Smooth muscle cell of the brain vasculature (primary cell): ENCODE measurements around the gene FUT7.
A peak's percentile ranks its signal among the peaks of the same experiment; 100 is the strongest.

Experiments used
- DNase-seq: peaks from one replicate; pipeline ENCODE4 v3.0.0-alpha.2; 2012; ENCODE audit warnings: low read depth, low spot score

FUT7 gene

DNA sequence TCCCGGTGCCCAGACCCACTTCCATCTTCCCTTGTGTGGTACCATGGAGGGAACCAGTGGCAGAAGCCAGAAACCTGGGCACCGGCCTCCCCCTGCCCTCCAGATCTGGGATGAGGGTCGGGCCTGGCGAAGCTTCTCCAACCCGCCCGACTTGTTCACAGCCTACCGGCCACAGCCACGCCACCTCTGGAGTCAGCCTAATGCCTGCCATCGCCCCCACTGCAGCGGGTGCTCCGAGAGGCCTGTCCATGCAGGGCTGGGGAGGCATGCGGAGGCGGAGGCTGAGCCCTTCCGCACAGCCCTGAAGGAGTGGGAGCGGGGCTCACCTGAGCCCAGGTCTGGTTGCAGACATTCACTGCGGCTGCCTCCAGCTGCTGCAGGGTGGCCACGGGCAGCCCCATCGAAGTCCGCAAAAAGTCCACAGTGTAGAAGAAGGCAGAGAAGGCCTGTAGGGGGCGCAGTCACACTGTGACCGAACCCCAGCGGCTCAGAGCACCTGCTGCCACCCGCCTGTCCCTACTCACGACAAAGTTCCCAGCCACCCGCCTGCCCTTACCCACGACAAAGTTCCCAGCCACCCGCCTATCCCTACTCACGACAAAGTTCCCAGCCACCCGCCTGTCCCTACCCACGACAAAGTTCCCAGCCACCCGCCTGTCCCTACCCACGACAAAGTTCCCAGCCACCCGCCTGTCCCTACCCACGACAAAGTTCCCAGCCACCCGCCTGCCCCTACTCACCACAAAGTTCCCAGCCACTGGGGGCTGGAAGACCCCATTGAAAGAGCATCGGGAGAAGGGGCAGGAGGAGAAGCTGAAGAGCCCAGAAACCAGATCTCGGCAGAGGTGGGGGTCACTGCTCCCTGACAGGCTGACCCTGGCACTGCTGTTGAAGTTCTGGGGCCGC, 17.9 kb upstream of the FUT7 start:
- DNase-seq: no peak

DNA sequence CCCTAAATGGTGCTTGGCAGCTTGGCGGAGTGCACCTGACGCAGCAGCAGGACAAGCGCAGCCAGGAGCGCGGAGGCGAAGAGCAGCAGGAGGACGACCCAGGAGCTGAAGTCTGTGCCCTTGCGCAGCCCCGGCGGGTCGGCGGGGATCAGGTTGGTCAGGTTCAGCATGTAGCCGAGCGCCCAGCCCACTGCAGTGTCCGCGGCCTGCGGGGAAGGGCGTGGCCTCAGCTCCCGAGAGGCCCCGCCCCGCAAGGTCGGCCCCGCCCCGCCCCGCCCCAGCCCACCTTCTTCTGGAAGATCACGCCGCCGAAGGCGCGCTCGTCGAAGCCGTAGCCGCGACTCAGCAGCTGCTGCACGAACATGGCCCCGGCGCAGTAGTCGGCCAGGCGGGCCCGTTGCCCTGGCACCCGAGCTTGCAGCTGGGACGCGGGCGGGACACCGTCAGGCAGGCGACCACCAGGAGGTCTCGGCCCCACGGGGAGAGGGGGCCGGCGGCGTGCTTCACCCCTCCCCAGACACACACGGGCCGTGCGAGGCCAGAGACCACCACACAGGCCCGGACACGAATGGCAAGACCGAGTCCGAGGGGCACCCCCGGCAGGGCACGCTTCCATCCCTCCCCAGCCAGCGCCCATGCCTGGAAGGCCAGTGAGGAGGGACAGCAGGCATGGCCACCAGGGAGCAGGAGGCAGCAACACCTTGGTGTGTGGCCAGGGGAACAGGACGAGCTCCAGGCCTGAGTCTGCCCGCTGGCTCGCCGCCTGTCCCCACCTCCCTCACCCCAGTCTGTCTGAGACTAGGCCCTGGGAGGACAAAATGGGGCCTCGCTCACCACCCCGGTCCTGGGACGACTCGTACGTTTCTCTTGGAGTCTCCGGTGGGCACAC, 17.0 kb upstream of the FUT7 start:
- no peak for DNase-seq

DNA sequence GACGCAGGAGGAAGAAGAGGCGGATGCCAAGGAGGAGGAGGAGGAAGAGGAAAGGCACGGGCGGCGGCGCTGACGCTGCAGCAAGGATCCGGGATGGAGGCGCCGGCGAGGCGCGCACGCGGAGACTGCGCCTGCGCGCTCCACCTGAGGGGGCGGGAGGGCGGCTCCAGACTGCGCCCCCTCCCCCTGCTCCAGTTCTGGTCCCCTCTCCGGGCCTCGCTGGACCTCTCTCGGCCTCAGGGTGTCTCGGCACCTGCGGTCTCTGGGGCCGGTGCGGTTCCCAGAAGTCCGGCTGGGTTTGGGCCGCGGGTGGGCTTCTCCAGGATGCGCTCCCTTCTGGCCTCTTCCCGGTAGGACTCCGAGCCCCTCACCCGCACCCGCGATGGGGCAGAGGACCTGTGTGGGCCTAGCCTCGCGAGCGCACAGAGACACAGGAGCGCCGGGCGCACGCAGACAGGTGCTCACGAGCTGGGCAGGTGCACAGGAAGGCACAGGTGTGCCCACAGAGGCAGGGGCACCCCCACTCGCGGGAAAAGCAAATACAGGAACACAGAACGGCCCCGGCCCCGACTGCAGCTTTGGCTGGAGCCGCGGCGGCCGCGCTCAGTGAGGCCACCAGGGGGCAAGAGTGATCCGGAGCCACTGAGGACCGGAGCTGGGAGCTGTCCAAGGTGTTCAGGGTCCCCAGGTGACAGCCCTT, 14.3 kb upstream of the FUT7 start, which contains the start of gene NPDC1:
NPDC1 (minus strand) TSS at position 90 of the 700 bp plus-strand sequence. CDS start 188 bp downstream, outside the sequence.
- DNase-seq: no peak

DNA sequence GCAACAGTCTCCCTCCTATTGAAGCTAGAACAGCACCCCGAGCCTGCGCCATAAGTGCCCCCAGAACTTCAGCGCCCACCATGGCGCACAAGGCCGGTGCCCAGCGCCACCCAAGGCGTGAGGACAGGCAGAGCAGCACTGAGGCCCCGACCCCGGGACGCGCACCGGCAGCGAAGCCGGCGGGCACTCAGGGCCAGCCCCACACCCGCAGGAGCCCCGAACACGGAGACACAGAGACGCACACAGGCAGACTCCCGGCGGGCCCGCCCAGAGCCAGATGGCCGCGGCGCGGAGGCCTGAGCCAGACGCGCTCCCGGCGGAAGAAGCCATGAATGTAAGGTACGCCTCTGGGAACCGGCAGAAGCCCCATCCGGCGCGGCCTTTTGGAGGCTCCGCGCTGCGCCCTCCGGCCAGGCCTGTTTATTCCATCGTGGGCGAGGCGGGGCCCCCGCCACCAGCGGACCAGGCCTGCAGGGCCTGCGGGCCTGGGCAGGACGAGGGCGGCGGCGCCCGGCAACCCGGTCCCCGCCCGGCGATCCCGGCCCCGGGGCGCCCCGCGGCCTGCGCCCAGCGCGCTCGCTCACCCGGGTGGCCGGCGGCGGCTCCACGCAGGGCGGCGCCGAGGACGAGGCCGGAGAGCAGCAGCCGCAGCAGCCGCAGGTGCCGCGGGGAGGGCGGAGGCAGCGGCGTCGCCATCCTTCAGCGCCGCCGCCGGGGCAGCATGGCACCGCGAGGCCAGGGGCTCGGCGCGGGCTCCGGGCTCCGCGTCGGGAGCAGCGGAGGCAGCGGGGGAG, 13.6 kb upstream of the FUT7 start:
- DNase-seq: no peak

DNA sequence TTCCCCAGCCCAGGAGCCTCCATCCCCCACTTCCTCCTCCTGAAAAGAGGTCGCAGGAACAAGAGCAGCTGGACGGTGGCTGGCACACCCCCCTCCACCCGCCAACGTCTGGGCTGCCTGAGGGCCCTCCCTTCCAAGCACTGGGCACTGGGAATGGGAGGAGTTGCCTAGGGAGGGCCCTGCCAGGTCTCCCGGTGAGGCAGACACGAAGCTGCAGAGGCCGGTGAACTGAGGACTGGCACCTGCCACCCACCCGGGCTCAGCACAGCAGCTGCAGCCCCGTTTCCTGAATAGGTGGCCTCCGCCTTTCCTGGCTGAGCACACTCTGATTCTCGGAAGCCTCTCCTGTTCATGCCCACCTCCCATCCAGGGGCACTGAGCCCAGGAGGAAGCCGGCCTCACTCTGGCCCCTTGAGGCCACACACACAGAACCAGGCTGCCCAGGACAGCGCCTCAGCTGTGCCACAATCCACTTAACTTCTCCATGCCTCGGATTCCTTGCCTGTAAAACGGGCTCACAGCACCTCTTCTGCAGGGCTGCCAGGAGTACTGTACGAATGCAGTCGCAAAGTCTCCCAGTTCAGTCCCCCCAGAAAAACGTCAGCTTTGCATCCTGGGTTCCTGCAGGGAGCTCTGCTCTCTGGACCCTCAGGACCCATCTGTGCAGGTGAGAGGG, 12.8 kb upstream of the FUT7 start:
- DNase-seq: no peak

DNA sequence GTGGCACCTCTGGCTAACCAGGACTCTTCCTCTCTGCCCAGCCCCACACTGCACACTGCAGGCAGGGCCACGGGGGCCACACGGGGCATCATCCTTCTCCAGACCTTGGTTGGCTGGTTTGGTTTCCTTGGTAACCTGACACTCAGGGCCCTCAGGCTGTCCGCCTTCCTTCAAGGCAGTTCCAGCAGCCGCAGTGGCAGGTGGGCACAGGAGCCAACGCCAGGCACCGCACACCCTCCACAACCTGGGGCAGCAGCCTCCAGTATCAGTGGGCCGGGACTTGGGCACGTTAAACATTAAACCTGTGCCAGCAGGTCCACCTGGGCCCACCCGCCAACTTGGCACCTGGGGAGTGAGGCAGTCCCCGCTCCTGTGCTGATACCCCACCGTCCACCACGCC, 12.1 kb upstream of the FUT7 start:
- DNase-seq: no peak

DNA sequence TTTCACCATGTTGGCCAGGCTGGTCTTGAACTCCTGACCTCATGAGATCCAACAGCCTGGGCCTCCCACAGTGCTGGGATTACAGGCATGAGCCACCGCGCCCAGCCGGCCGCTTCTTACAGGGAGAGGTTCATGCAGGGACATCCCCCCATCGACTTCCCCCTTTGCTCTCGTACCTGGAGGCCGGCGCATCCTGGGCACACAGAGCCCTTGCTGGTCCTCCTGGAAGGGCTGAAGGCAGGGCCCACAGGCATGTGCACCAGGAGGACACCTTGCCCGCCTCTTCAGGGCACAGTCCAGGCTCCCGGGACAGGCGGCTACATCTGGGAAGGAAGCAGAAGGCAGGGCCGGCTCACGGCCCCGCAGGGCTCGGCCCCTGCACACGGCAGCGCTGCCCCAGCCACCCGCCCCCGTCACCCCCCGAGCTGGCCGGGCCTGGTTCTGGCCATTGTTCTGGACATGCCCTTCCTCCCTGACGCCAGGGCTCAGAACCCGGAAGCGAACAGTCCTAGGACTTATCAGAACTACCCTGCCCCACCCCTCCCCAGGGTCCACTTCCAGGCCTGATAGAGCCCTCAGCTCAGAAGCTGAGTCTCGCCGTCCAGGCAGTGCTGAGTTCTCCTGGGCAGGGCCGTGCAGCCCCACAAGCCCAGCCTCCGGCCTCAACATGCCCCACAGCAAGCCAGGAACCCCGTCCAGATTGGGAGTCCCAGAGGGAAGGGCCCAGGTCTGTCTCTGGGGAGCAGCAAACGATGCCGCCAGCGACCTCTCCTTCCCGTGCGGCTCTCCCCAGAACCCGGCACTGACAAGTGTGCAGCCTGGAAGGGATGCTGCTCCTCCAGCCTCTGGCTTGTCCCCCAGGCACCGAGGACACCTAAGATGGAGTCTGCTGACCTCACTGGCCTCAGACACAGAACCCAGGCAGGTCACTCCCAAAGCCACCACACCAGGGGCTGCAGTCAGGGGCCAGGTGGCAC, 11.2 kb upstream of the FUT7 start:
- no peak for DNase-seq

DNA sequence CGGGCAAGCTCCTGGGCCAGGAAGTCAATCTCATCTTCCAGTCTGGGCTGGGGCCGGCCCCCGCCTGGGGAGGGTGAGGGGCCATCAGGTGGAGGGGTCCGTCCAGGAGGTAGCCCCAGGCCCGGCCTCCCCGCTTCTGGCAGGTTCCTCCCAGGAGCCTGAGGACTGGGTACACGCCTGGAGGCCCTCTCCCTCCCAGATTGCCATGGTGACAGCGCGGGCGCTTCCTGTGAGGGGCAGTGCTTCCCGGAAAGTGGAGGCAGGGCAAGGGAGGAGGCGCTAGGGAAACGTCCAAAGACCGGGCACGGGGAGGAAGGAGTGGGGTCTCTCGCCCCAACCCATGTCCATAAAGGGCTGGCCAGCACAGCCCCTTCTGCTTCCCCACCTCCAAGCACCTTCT, 9.2 kb upstream of the FUT7 start:
- DNase-seq: no peak

DNA sequence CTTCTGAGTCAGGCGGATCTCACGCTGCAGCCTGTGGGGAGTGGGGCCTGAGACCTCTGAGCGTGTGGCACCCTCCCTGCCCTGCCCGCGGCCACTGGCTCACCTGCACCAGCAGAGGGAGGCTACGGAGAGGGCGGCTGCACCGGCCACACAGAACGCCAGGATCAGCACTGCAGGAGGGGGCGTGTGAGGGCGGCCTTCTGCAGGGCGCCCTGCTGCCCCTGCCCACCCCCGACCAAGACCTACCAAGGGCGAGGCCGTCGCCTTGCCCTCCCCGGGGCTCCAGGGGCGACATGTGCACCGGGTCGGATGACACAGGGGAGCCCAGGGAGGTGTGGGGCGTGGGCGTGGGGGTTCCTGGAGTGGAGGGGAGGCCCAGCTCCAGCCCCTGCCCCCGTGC, 8.7 kb upstream of the FUT7 start:
- no peak for DNase-seq

DNA sequence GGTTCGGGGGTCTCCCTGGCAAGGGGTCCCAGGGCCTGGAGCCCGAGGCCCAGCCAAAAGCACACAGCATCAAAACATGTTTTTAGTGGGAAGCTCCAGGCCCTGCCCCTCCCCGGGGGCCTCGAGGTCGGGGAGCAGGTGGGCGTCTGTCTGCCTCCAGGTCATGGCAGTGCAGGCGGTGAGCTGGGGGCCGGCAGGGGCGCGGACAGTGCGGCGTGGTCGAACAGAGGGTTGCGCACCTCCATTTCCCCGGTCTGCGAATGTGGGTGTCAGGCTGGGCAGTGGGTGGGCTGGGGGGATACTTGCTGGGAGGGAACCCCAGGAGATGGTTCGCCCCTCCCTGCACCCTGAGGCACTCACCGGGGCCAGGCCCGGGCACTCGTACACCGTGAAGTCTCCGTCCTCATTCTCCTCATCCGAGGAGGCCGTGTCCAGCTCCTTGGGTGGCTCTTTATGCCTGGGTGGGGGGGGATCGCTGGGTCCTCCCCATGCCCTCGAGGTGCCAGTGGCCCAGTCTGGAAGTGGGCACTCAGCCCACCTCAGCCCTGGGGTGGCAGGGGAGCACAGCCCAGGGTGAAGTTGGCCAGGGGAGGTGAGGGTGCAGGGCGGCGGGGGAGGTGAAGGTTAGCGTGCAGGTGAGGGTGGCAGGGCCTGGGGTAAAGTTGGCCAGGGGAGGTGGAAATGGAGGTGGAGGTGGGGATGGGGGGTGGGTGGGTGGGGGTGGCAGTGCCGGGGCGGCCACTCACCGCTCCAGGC, 7.9 kb upstream of the FUT7 start:
- no peak for DNase-seq

DNA sequence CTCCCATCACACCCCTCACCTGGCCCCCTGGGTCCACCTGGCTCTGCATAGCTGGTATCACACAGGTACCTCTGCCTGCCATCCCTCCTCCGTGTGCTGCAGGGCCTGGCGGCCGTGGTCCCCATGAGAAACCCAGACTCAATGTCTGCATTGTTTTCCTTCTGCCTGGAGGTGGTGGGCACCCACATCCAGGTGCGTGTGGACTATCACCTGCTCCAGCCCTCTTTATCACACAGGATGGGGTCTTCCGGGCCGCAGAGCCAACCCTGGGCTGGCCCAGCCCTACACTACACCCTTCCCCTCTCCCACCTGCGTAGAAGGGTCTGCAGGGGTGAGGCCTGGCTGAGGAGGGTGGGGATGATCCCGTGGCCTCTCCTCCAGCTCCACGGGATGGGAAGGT, 7.0 kb upstream of the FUT7 start:
- DNase-seq: no peak

DNA sequence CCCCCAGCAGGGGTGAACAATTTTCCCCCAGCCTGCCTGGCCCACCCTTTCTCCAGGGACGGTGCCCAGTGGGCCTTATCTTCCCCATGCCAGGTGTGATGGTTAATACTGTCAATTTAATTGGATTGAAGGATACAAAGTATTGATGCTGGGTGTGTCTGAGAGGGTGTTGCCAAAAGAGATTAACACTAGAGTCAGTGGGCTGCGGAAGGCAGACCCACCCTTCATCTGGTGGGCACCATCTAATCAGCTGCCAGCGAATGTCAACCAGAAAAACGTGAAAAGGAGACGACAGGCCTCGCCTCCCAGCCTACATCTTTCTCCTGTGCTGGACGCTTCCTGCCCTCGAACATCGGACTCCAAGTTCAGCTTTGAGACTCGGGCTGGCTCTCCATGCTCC, 5.6 kb upstream of the FUT7 start:
- DNase-seq: no peak

DNA sequence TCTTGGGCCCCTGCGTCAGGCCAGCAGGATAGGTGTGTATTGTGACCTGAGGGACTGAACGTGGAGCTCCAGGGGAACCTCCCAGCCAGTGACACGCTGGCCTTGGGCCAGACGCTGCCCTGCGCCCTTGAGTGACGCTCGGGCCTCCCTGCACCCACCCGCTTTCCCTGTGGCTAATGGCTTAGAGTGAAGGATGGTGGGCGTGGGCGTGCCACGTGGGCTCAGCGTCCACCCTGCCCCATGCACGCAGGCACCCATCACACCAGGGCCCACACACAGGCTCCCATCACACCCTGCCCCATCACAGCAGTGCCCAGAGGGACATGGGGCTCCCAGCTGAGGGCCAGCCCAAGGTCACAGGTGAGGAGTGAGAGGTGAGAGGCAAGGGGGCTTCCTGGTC, 5.1 kb upstream of the FUT7 start:
- no peak for DNase-seq

DNA sequence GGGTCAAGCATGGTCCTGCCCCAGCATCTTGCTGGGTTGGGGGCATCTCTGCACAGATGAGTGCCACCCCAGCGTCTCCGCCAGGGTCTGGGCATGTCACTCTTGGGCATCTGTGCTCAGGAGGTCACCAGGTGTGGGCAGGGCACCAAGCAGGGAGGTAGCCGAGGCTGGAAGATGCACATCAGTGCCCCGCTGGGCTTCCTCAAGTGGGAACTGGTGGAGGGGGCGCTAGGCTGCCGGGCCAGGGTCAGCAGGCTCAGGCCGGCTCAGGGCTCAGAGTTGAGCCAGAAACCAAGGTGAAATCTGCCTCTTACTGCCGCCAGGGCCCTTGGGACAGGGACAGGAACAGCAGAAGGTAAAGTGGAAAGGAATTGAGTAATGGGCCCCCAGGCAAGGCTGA, 4.0 kb upstream of the FUT7 start:
- DNase-seq: no peak

DNA sequence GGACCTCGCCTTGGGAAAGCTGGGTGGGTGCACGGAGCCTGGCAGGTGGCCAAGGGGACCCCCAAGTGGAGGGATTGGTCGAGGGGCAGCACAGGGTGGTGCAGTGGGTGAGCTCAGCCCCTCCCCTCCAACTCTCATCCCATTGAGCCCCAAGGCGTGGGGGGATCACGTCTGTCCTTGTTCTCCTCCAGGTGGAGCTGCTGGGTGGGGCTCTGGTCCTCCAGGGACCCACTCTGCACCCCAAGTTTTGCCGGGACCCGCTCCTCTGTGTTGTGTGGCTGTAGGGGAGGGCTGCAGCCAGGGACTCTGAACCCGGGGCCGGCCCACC, 3.6 kb upstream of the FUT7 start:
- DNase-seq: no peak

DNA sequence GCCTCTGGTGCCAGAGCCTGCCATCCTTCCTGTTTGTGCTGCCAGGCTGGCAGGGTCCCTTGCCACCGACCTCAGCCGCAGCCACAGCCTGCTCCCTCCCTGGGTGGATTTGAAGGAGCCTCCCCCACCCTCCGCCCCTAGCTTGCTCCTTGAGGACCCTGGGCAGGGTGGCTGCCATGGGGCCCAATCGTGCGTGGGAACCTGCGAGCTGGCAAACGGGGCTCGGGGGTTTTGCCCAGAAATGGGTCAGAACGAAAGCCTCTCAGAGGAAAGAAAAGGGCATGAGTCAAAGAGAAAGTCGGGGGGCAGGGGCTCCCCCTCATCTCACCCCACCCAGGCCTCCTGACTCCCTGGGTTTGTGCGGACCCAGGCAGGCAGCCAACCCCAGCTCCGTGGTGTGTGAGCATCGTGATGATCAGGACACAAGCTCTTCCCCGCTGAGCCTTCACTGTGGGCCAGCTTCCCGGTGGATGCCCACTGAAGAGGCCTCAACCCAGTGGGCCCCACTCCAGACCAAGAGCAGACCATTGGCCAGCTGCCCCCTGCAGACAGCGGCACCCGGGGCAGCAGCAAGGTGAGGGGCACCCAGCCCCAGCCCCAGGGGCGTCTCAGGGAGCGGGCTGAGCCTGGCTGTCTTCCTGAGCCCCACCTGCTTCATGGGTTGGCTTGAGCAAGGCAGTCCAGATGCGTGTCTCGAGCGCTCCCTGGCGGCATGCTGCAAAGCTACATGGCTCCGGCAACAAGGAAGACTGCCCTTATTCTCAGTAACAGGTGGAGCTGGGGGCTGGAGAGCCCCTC, 3.0 kb upstream of the FUT7 start:
- DNase-seq: peak; percentile 65

DNA sequence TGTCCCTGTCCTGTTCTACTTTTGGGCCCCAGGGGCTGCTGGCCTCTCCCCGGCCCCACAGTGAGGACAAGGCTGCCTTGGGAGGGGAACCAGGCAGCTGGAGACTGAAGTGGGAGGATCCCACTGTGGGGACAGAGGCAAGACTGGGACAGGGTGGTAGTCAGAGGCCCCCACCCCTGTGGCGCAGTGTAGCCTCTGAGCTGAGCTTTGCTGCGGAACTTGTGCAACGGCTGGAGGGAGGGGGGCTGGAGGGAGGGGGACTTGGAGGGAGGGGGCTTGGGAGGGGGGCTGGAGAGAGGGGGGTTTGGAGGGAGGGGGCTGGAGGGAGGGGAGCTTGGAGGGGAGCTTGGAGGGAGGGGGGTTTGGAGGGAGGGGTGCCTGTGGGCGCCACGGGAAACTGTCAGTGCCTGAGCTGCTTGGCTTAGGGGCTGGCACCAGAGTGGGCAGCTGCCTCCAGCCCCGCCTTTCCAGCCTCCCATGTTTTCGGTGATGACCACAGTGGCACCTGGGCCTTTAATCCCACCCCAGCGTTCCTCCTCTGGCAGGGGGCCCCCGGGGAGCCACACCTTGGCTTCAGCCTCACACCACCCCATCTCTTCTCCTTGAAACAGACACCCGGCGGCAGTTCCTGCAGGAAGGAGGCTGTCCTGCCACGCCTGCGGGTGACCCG, 2.3 kb upstream of the FUT7 start:
- no peak for DNase-seq
